HG03196 (cell line): Measurements from ENCODE around the gene KLRF1.

ENCODE experiments used
- ATAC-seq: cut with Tn5 transposase; IDR thresholded peaks from one replicate; pipeline ENCODE4 v1.9.1; 2021; ENCODE audit not compliant: unreplicated experiment

The KLRF1 gene

DNA sequence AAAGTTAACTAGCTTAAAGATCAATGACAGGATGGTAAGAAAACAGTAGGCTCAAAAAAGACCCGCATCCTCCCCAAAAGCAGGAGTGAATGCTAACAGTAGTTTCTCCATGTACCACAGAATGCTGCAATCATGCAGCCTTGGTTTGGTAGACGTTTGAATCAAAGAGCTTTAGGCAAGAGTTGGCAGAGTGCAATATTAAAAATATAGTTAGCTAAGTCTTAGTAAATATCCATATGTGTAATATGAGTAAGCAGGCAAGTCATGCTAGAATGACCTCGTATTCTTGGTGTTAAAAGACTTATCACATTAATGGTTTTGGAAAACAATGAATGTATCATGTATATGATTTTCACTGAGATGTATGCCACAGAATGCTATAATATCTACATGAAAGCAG is 18.8 kb upstream of the KLRF1 start:
- no peak for ATAC-seq

DNA sequence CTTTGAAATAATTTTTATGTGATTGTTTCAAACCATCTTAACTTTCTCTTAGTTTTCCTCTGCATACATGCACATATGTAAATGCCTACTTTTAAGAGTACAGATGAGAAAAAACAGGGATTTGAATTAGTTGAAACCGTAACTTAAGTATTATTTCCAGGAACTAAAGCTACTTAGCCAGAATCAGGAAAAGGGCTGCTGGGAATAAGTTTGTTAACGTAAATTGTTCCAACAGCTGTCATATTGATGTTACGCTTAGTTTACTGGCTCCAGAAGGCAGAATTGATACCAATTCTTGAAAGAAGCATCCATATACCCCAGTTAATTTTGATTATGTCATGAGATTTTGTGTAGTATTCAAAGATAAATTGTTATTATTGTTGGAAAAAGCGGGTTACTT is 17.9 kb upstream of the KLRF1 start:
- no peak for ATAC-seq

DNA sequence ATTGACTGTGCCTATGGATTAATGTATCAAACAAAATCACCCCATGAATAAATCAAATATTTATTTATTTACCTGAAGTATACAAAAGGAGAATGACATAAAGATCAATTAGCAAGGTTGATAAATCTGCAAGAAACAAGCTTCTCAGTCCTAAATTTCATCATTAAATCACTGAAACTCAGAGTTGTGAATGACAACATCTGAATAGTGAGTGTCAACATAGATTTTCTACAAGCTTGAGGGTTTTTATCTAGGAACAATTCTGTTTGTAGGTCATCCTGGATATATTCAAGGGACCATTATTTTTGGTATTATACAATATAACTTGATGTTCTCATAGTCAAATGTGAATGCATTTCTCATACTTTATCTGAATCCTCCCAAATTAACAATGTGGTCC is 17.4 kb upstream of the KLRF1 start:
- ATAC-seq, result no peak

DNA sequence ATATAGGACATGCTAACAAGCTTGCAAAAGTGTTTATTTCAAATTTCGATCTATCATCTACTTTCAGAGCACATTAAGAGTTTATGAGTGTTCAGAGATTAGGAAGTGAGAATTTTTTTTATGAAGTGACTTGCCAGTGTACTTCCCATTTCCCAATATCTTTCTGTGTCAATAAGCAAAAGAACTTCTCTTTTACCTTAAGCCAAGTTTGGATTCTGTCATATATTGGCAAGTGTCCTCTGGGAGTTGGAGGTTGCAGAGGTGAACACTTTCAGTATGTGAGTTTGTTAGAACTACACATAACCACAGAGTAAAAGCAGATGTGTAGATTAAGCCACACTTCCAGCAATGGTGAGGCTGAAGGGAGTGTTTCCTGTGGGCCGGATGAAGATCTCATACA is 16.6 kb upstream of the KLRF1 start:
- no peak for ATAC-seq

DNA sequence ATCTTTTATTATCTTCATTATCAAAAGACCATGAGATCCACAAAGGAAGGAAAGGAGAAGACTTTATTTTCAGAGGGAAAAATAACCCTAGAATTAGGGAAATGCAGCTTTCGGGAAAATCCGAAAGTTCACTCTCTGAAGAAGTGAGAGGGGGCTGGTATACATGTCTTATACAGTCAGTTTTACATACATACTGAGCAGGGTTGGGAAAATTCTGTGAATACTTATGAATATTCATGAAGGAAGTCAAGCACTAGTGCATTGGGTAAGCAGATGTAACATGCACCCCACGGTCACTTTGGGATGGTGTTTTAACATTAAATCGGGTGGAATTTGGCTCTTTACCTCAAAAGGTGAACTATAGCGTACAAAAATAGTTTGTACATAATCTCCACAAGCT is 15.7 kb upstream of the KLRF1 start:
- ATAC-seq, result no peak

DNA sequence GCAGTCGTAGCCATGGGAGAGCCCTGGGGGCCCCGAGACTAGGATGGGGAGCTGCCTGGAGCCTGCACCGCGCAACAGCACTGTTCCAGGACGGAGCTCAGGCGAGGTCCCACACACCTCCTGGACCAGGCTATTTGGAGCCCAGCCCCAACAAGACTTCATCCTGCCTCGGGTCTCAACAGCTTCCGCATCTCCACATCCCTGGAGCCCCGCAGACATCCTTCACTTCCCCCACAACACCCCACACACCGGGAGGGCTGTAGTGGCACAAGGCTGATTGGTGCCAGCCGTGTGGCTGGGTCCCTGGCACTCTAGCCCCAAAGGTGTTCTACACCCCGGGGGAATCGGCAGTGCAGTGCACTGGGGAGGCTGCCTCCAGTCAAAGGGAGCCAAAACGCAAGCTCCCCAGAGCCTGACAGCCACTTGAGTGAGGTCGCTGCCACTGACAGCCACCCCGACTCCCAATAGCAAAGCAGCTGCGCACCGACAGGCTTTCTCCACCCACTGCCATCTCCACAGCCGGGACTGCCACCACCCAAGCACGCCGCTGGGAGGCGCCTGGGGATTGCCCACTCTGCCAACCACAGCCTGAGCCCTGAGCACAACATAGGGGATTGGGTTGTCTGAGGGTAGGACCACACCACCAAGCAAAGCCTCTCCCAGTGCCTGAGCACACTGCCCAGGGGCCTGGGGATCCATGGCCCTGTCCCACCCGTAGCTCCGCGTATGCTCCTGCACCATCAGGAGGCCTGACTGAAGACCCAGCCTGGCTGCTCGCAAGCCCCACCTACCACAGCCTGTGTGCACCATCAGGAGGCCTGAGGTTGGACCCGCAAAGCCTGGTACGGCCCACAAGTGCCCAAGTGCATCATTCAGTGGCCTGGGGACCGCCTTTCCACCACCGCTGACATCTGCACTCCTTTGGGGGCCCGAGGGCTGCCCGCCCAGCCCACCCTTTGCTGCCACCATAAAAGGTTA is 13.2 kb upstream of the KLRF1 start:
- peak; percentile 80 for ATAC-seq

DNA sequence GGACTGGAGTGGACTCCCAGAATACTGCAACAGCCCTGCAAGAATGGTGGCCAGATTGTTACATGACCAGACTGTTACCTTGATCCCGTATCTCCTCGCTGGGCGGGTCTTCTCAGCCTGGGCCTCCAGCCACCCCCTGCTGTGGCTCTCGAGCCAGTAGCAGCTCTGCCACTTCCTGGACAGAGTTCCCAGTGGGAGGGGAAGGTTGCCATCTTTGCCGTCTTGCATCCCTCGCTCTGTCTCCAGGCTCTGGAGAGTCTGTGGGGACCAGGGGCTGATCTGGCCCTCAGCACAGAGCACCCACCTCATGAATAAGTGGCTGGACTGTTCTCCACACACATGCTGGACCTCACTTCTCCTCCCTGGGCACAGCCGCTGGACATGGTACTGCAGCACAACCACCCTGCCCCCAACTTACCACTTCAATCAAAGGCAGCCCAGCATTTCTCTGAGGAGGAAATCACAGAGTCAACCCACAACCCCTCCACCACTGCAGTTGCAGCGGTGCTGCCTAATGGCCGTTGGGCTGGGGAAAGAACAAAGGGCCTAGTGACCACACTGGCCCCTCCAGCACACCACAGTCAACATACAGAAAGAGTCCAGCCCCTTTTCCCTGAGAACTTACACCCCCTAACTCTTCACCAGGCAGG is 6.9 kb upstream of the KLRF1 start:
- ATAC-seq, result no peak

DNA sequence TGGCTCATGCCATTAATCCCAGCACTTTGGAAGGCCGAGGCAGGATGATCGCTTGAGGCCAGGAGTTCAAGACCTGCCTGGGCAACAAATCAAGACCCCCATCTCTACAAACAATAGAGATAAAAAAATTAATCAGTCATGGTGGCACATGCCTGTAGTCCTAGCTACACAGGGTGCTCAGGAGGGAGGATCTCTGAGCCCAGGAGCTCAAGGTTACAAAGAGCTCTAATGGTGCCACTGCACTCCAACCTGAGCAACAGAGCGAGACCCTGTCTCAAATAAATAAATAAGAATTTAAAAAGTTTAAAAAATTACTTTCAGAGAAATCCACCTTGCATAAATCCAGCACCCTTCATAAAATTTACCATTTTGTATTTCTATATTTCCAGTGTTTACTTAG is 2.2 kb downstream of the KLRF1 start:
- no peak for ATAC-seq

DNA sequence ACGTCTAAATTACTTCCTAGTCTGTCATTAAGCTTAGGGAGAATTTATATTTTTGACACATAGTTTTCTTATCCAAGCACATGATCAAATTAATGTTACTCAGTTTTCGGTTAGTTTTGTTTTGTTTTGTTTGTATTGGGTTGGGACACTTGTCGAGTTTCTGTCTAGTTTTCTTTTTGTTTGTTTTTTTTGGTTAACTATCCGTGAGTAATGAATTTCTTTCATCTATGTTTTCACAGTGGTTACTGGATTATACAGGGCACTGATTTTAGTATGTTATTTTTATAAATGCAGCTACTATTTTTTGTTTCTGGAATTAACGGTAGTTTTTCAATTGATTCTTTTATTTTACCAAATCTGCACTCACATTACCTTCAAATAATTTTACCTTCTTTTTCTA is 2.7 kb downstream of the KLRF1 start:
- no peak for ATAC-seq

DNA sequence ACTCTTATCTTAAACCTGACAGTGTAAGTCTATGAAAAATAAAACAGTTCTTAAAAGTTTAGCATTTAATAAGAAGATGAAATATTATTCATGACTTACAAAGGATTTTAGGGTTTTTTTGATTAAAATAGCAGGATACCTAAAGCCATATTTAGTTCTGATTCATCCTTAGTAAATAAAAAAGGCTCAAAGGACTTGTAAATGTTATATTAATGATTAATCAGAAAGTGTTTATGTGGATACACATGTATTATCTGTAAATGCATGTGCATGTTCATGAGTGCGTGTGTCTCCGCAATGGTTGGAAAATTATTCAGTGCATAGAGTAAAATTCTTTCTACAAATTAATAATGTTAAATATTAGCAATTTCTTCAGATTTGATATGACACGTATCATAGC is 4.4 kb downstream of the KLRF1 start:
- ATAC-seq, result no peak

DNA sequence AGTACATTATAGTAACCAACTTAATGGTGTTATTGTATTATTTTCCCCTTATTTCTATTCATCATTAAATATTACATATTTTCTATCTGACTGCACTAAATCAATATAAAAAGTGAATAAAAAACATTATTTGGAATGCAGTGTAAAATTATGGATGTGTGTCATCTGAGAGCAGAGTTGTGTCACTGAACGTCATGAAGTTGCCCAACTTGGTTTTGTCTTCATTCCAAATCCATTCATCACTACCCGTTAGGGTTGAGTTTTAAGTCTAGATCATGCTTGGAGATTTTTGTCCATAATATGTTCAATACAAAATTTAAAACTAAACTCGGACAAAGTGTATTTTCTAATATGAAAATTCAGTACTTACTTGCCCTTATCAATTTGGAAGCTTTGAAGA is 16.1 kb downstream of the KLRF1 start:
- no peak for ATAC-seq

DNA sequence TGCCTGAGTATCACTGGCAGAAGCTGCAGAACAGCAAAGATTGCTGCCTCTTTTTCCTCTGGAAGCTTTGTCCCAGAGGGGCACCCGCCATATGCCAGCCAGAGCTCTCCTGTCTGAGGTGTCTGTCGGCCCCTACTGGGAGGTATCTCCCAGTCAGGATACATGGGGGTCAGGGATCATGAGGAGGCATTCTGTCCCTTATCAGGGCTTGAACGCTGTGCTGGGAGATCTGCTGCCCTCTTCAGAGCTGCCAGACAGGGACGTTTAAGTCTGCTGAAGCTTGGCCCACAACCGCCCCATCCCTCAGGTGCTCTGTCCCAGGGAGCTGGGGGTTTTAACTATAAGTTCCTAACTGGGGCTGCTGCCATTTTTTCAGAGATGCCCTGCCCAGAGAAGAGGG is 21.6 kb downstream of the KLRF1 start:
- ATAC-seq, result no peak

DNA sequence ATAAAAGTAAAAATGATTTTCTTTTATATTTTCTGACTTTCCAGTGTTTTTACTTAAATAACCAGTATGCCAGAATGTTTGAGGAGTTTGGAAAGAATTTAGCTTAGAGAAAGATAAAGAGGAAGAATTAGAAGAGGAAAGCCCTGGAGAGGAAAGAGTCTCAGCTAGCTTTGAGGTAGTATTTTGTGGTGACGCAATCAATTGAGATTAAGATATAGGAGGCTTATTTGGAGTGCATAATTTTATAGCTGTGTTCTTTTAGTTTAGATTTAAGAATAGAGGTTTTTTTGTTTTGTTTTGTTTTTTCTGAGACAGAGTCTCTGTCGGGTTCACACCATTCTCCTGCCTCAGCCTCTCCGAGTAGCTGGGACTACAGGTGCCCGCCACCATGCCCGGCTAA is 23.8 kb downstream of the KLRF1 start:
- no peak for ATAC-seq

DNA sequence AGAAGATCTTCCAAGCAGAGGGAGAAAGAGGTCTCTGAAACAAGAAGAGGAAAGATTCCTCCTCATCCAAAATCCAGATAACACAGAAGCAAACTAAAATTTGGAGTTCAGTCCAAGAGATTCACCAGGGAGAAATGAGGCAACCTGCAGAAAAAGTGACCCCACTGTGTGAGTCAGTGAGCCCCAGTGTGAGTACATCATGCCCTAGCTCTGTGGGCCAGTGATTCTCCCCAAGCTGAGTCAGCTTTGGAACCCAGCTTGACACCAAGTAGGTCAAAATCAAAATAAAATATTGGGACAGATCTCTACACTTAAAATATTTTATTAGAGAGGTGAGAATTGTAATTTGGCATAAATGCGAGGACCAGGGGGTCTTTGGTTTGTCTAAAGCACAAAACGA is 24.6 kb downstream of the KLRF1 start:
- no peak for ATAC-seq

DNA sequence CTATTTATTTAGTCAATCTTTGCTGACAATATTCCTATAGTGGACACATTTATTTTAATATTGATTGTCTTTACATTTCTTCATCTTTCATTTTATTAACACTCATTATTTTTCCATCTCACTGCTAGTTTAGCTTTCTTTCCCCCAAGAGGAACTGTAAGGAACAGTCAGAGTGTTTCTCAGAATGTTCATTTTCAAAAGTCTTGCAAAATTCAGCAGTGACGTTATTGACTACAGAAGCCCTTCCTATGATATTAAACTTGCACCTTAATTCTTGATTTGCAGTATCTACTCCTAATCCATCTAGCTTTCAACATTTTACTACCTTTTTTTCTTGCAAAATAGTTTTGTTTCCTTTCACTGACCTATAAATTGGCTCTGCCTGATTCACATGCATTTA is 28.9 kb downstream of the KLRF1 start:
- ATAC-seq, result no peak

DNA sequence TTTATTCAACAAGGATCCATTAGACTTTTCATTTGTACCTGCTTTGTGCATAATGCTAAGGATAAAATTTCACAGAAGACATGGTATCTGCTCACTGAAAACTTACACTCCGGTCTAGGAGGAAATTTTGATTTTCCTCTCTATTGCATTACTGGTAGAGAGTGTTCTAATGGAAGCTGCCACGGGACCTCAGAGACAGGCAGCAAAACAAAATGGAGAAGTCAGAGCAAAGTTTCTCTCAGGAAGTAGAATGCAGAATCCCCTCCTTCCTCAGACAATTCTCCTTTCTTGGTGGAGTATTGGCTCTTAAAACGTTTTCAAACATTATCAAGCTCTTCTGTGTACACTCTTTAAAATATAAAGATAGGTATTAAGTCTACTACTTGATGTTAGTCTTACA is 29.6 kb downstream of the KLRF1 start:
- ATAC-seq, result no peak

DNA sequence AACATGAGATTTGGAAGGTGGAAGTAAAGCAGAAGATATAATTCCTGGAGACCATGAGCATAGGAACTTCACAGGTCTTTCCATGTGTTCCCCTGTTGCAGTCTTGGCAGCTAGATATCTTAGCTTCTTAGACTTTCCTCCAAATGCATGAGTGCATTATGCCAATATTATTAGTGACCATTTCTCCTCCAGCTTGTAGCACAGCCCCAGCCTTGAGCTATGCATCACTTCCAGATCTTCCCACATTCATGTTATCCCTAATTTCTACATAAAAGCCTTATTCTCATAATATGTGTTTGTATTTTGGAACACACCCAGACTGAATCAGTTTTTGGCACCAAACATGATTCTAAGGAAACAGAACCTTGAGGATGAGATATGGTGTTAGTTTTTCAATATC is 30.9 kb downstream of the KLRF1 start:
- ATAC-seq, result no peak

DNA sequence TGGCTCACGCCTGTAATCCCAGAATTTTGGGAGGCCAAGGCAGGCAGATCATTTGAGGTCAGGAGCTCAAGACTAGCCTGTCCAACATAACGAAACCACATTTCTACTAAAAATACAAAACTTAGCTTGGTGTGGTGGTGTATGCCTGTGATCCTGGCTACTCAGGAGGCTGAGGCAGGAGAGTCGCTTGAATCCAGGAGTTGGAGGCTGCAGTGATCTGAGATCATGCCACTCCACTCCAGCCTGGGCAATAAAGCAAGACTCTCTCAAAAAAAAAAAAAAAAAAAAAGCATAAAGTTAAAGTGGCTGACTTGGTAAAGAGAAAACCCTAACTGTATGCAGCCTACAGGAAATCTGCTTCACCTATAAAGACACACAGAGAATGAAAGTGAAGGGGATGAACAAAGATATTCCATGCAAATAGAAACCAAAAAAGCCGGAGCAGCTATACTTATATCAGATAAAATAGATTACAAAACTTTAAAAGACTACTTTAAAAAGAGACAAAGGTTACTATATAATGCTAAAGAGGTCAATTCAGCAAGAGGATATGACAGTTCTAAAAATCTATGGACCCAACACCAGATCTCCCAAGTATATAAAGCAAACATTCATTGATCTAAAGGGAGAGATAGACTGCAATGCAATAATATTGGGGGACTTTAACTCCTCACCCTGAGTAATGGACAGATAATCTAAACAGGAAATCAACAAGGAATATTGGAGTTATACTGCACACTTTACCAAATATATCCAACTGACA is 37.8 kb downstream of the KLRF1 start:
- ATAC-seq, result no peak

DNA sequence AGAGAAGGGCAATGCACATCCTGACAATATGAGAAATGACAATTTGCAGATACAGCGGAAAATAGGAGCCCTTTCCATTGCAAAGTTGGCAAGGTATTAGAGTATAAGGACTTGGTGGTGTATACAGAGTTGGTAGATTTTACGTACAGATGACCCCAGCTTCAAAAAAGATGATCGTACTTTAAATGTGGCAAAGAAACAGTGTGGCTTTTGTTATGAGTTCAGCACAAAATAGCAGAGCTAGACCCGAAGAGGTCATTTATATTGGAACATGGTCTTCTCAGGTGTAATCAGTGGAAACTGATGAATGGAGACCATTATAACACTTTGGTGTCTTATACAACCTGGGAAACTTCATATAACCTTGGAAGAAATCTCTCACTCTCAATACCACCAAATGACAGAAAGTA is 39.6 kb downstream of the KLRF1 start:
- ATAC-seq, result no peak

DNA sequence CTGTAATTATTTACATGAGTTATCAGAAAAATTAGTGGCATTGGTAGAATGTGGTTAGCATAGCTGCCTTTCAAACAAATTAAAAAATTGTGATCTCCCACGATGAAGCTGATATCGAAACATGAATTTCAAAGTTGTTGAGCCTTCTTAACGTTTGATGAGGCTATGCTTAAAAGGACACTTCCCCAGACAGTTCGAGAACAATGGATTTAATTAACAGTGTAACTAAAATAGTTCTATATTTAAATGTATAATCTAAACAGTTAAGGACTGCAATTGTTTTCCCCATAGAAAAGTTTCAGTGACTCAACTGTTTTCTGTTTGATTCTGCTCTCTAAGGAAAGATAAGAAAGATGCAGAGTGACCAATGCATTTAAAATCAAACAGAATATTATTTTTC is 40.2 kb downstream of the KLRF1 start:
- ATAC-seq, result no peak

DNA sequence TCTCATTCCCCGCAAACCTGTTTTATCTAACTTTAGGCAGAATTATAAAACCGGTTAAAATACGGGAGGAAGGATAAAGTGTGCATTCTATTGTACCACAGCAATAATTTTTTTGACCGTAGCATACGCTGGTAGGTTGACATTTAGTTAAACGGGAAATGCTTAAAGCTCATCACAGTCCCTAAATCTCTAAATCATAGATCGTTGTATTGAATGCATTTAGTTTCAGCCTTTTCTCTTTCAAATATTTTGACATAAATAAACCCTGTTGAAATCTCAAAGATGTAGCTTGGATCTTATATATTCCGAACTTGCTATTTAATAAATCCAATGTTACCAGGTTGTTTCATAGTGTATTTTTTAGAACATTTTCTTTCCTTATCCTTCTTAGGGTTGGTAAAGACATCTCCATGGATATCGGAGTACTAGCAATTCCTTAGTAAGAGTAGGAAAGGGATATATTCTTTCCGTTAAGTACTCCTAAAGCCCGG is 41.1 kb downstream of the KLRF1 start:
- no peak for ATAC-seq

DNA sequence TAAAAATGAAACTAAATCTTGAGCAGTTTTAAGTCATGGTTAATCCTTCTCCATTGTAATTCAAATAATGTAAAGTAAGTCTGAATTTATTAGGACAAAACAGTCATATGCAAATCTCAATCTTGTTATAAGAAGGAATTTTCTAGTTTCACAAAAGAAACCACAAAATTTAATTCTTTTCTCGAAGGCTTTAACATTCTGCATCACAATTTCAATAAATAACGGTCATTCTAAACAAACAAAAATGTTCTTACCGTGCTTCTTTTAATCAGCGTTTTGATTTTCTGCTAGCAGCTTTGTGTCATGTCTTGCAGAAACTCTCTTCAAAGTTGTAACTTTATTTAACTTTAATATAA is 41.6 kb downstream of the KLRF1 start:
- no peak for ATAC-seq
